IPS-18c (cell line): ENCODE data around the gene TCAIM.

ENCODE experiments used
- H3K4me3 ChIP-seq: 2 replicates; pipeline ENCODE4 v1.7.0; 2013; ENCODE audit warnings: low read depth, mild to moderate bottlenecking, low read length, moderate library complexity; ENCODE audit not compliant: insufficient read depth
- H3K9me3 ChIP-seq: one replicate; pipeline ENCODE4 v1.6.1; 2013; ENCODE audit warnings: mild to moderate bottlenecking, low read length, moderate library complexity; ENCODE audit not compliant: control insufficient read depth, insufficient read depth

Gene TCAIM

GRCh38 chr3:44427683-44428082 lies 89.1 kb downstream of the TCAIM start:
- no peak overlapping the region for H3K4me3 ChIP-seq
- H3K9me3 ChIP-seq, result no peaks in the 10 kb centered on the region

GRCh38 chr3:44428910-44429309 lies 90.3 kb downstream of the TCAIM start:
- Histone ChIP-seq H3K4me3 (no peak overlapping the region), H3K9me3 (no peaks in the 10 kb centered on the region)

- Histone ChIP-seq H3K9me3 (no peaks in the 10 kb centered on the region), H3K4me3 (no peak overlapping the region)
These were observed 90.9 kb downstream of the TCAIM start for GRCh38 chr3:44429459-44429858.

- Histone ChIP-seq H3K4me3 (no peak overlapping the region), H3K9me3 (no peaks in the 10 kb centered on the region)
These were observed 91.9 kb downstream of the TCAIM start for GRCh38 chr3:44430466-44430865.

- H3K9me3 ChIP-seq, result no peaks in the 10 kb centered on the region
- H3K4me3 ChIP-seq, result no peak overlapping the region
These were observed 96.4 kb downstream of the TCAIM start for GRCh38 chr3:44434834-44435510.

- Histone ChIP-seq H3K4me3 (no peak overlapping the region), H3K9me3 (no peaks in the 10 kb centered on the region)
These were observed 97.6 kb downstream of the TCAIM start for GRCh38 chr3:44436181-44436580.

- no peak overlapping the region for H3K4me3 ChIP-seq
These were observed 99.2 kb downstream of the TCAIM start for GRCh38 chr3:44437800-44438199.

GRCh38 chr3:44439499-44440295 lies 101.1 kb downstream of the TCAIM start:
- no peaks in the 10 kb centered on the region for H3K9me3 ChIP-seq
- no peak overlapping the region for H3K4me3 ChIP-seq

More at GRCh38 chr3:44437800-44438199, 99.2 kb downstream of the TCAIM start:
- no peaks in the 10 kb centered on the region for H3K9me3 ChIP-seq

- Histone ChIP-seq H3K4me3 (no peak overlapping the region), H3K9me3 (peaks cover 7% of the 10 kb centered on the region)
These were observed 104.2 kb downstream of the TCAIM start for GRCh38 chr3:44442596-44443309.

- no peak overlapping the region for H3K4me3 ChIP-seq
- H3K9me3 ChIP-seq, result peaks cover 11% of the 10 kb centered on the region
These were observed 105.9 kb downstream of the TCAIM start for GRCh38 chr3:44444437-44444836.

- Histone ChIP-seq H3K9me3 (peaks cover 11% of the 10 kb centered on the region), H3K4me3 (no peak overlapping the region)
These were observed 106.5 kb downstream of the TCAIM start for GRCh38 chr3:44444896-44445691.

GRCh38 chr3:44445786-44446185 lies 107.2 kb downstream of the TCAIM start:
- H3K4me3 ChIP-seq, result no peak overlapping the region
- peaks cover 11% of the 10 kb centered on the region for H3K9me3 ChIP-seq

GRCh38 chr3:44446929-44447328 lies 108.4 kb downstream of the TCAIM start:
- Histone ChIP-seq H3K4me3 (no peak overlapping the region), H3K9me3 (peaks cover 11% of the 10 kb centered on the region)

- no peak overlapping the region for H3K4me3 ChIP-seq
- H3K9me3 ChIP-seq, result peaks cover 11% of the 10 kb centered on the region
These were observed 112.9 kb downstream of the TCAIM start for GRCh38 chr3:44451441-44451840.

GRCh38 chr3:44454258-44454657 lies 115.7 kb downstream of the TCAIM start:
- no peaks in the 10 kb centered on the region for H3K9me3 ChIP-seq
- no peak overlapping the region for H3K4me3 ChIP-seq

- no peaks in the 10 kb centered on the region for H3K9me3 ChIP-seq
These were observed 116.8 kb downstream of the TCAIM start for GRCh38 chr3:44455318-44455717.

More at GRCh38 chr3:44455318-44455717, 116.8 kb downstream of the TCAIM start:
- H3K4me3 ChIP-seq, result no peak overlapping the region
